HCT116 (cell line): Measurements from ENCODE around the gene DDRGK1. TPM values are rescaled to one million over a fixed set of nuclear protein-coding genes. Genes with fewer than 3 reads are reported as not detected.

Experiments
- ATAC-seq: fragments of 200-7000 bp; cut with Tn5 transposase; 2 replicates; pipeline ENCODE4 v1.9.1; 2020; ENCODE audit warnings: mild to moderate bottlenecking, moderate library complexity
- BruUV-seq: library from RNA; stranded (reverse); fragments of 400-500 nt; replicated peaks from 2 replicates; lab custom pipeline; 2021; lab: Mats Ljungman, UMichigan
- CTCF ChIA-PET: fragments of 300-600 bp; sonication (Branson Sonifier 250); formaldehyde crosslinking; loops from one replicate; lab custom pipeline; 2021; ENCODE audit warnings: antibody characterized with exemption; lab: Charles Lee
- POLR2A ChIA-PET: fragments of 300-600, 350-600 bp; sonication (Branson Sonifier 250); formaldehyde crosslinking; loops from one replicate; lab custom pipeline; 2021; ENCODE audit warnings: antibody characterized with exemption; lab: Charles Lee
- RAD21 ChIA-PET, 2 experiments: fragments of 300-600 bp; sonication (Branson Sonifier 250); formaldehyde crosslinking; loops; one replicate each; lab custom pipeline; 2023; ENCODE audit warnings: low total read pairs in 2 of 2; ENCODE audit not compliant: uncharacterized antibody in 2 of 2, unreplicated experiment in 2 of 2, low non-redundant PET in 1 of 2; lab: Charles Lee
- DNase-seq: peaks from one replicate; pipeline ENCODE4 v3.0.0-alpha.2; 2010; ENCODE audit warnings: low read depth, low spot score
- H2AFZ ChIP-seq: fragments of 200-600 bp; shearing (Covaris generic), sonication (generic); 2 replicates; pipeline ENCODE4 v1.6.1; 2017; ENCODE audit warnings: low read depth, mixed run types, mixed read lengths, antibody characterized with exemption, low read length; ENCODE audit not compliant: poor library complexity, severe bottlenecking
- H3K27ac ChIP-seq: 2 replicates; pipeline ENCODE4 v1.5.1; 2012; ENCODE audit warnings: low read depth, low read length
- H3K27me3 ChIP-seq: fragments of 200-600 bp; sonication (generic); 2 replicates; pipeline ENCODE4 v1.6.1; 2016; ENCODE audit warnings: mixed run types, low read length, mixed read lengths; ENCODE audit not compliant: insufficient read depth
- H3K36me3 ChIP-seq, 2 experiments: fragments of 200-500 bp in 1 of 2; fragments of 200-600 bp in 1 of 2; sonication (Bioruptor generic) in 1 of 2; sonication (generic) in 1 of 2; 2 replicates each; pipeline versions ENCODE4 v1.5.1 to v1.6.1; 2014 to 2016; ENCODE audit warnings: low read length in 2 of 2, inconsistent platforms in 1 of 2, mixed read lengths in 1 of 2, mixed run types in 1 of 2; ENCODE audit not compliant: insufficient read depth in 2 of 2, control insufficient read depth in 1 of 2
- H3K4me1 ChIP-seq, 2 experiments: fragments of 200-600 bp in 1 of 2; sonication (generic) in 1 of 2; 2 replicates each; pipeline versions ENCODE4 v1.5.1 to v1.6.1; 2012 to 2017; ENCODE audit warnings: low read length in 2 of 2, inconsistent platforms in 1 of 2, mild to moderate bottlenecking in 1 of 2, mixed read lengths in 1 of 2, mixed run types in 1 of 2, moderate library complexity in 1 of 2; ENCODE audit not compliant: insufficient read depth in 2 of 2, control insufficient read depth in 1 of 2
- H3K4me2 ChIP-seq: fragments of 200-600 bp; sonication (generic); 2 replicates; pipeline ENCODE4 v1.6.1; 2017; ENCODE audit warnings: mixed run types, low read length, mixed read lengths
- H3K4me3 ChIP-seq, 2 experiments: fragments of 200-600 bp in 1 of 2; sonication (generic) in 1 of 2; replicated peaks in 1 of 2; 2 replicates each; pipeline ENCODE4 v1.5.1; 2011 to 2016; ENCODE audit warnings: low read length in 2 of 2, control low read depth in 1 of 2, low read depth in 1 of 2, mild to moderate bottlenecking in 1 of 2, mixed read lengths in 1 of 2, mixed run types in 1 of 2
- H3K79me2 ChIP-seq: fragments of 200-600 bp; sonication (generic); 2 replicates; pipeline ENCODE4 v1.6.1; 2017; ENCODE audit warnings: mild to moderate bottlenecking, mixed run types, low read length, moderate library complexity, mixed read lengths; ENCODE audit not compliant: insufficient read depth
- H3K9ac ChIP-seq: fragments of 200-600 bp; sonication (generic); 2 replicates; pipeline ENCODE4 v1.6.1; 2016; ENCODE audit warnings: low read length, mixed read lengths
- H3K9me2 ChIP-seq: fragments of 200-600 bp; sonication (generic), shearing (Covaris generic); 2 replicates; pipeline ENCODE4 v1.6.1; 2017; ENCODE audit warnings: mixed run types, mild to moderate bottlenecking, moderate library complexity; ENCODE audit not compliant: insufficient read depth
- H3K9me3 ChIP-seq, 2 experiments: fragments of 200-500 bp in 1 of 2; fragments of 200-600 bp in 1 of 2; sonication (Bioruptor generic) in 1 of 2; sonication (generic) in 1 of 2; 2 replicates each; pipeline ENCODE4 v1.6.1; 2014 to 2017; ENCODE audit warnings: low read length in 2 of 2, mixed read lengths in 2 of 2, inconsistent platforms in 1 of 2, low read depth in 1 of 2, mild to moderate bottlenecking in 1 of 2, mixed run types in 1 of 2, moderate library complexity in 1 of 2; ENCODE audit not compliant: control insufficient read depth in 1 of 2, insufficient read depth in 1 of 2
- H4K20me1 ChIP-seq: fragments of 200-600 bp; sonication (generic), shearing (Covaris generic); 2 replicates; pipeline ENCODE4 v1.6.1; 2017; ENCODE audit warnings: mixed run types, mild to moderate bottlenecking, moderate library complexity; ENCODE audit not compliant: insufficient read depth
- CEBPB ChIP-seq: IDR thresholded peaks from 2 replicates; pipeline ENCODE4 v1.6.1; 2012; ENCODE audit warnings: low read depth
- EZH2 ChIP-seq: fragments of 200-600 bp; sonication (generic); IDR thresholded peaks from 2 replicates; pipeline ENCODE4 v1.6.1; 2017; ENCODE audit warnings: antibody characterized with exemption, mixed run types
- EZH2phosphoT487 ChIP-seq: fragments of 200-600 bp; IDR thresholded peaks from 2 replicates; pipeline ENCODE4 v1.6.1; 2018; ENCODE audit warnings: antibody characterized with exemption, borderline replicate concordance
- POLR2A ChIP-seq: IDR thresholded peaks from 2 replicates; pipeline ENCODE4 v1.7.0; 2011; ENCODE audit warnings: borderline replicate concordance; ENCODE audit not compliant: insufficient read depth, insufficient read length; ENCODE audit errors: extremely low read depth
- POLR2AphosphoS5 ChIP-seq: IDR thresholded peaks from 2 replicates; pipeline ENCODE4 v1.6.1; 2011; ENCODE audit warnings: mild to moderate bottlenecking, low read depth, low read length, moderate library complexity
- RAD21 ChIP-seq: IDR thresholded peaks from 2 replicates; pipeline ENCODE4 v1.6.1; 2012; ENCODE audit warnings: low read depth, mild to moderate bottlenecking
- TCF7L2 ChIP-seq: IDR thresholded peaks from 2 replicates; pipeline ENCODE4 v1.7.0; 2011; ENCODE audit warnings: borderline replicate concordance, inconsistent platforms; ENCODE audit not compliant: insufficient read depth, insufficient read length; ENCODE audit errors: extremely low read depth
- ZNF274 ChIP-seq: fragments of 200-500 bp; sonication (Bioruptor generic); IDR thresholded peaks from 2 replicates; pipeline ENCODE4 v1.6.1; 2014; ENCODE audit warnings: mild to moderate bottlenecking, low read depth, low read length, inconsistent platforms
- intact Hi-C: fragments of 100-400 bp; cut with micrococcal nuclease; formaldehyde crosslinking; loops from 2 replicates; pipeline ENCODE4 v1.10.0; 2022
- total RNA-seq: library from RNA; stranded (reverse); gene quantifications from one replicate; pipeline ENCODE4 v1.2.1, GENCODE V29; 2021; ENCODE audit not compliant: unreplicated experiment
- TF ChIP-seq, protein P1 (sequence below), 3 experiments: fragments of 200-600 bp in 1 of 3; sonication (generic) in 1 of 3; IDR thresholded peaks in 2 of 3; conservative IDR thresholded peaks in 1 of 3; 2 replicates each; pipeline ENCODE4 v1.5.1; 2012 to 2017; ENCODE audit warnings: low read depth in 2 of 3, low read length in 2 of 3, antibody characterized with exemption in 1 of 3, borderline replicate concordance in 1 of 3, control low read depth in 1 of 3, mild to moderate bottlenecking in 1 of 3, mixed read lengths in 1 of 3, mixed run types in 1 of 3, moderate library complexity in 1 of 3; ENCODE audit not compliant: insufficient read depth in 1 of 3
- TF ChIP-seq, protein P2 (sequence below): IDR thresholded peaks from 2 replicates; pipeline ENCODE4 v1.6.1; 2011; ENCODE audit warnings: mild to moderate bottlenecking, low read length, moderate library complexity; ENCODE audit not compliant: insufficient replicate concordance; ENCODE audit errors: extremely low read depth
- TF ChIP-seq, protein P3 (sequence below): IDR thresholded peaks from 2 replicates; pipeline ENCODE4 v1.6.1; 2012; ENCODE audit warnings: low read depth

DDRGK1 gene
- total RNA-seq, 1 experiment from 2014 or later: 45.8 TPM

DNA sequence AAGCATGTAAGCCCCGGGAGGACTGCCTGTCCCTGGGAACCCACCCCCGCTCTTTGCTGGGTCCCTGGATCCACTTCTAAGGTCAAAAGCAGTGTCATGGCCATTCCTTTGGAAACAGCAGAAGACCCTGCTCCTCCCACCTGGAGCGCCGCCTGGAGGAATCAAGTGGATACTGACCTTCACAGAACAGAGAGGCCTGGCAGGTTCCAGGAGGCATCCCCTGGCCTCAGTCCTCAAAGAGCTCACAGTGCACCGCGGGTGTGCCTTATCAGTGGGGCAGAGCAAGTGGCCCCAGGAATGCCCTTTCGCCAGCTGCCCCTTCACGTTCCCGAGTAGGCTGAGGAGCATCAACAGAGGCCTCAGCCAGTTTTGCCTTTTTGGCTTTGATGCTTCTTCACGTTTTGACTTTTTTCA lies 45.6 kb upstream of the DDRGK1 start:
- H3K9me2 ChIP-seq: no peaks in the 10 kb centered on the region
- no peak overlapping the region for H3K4me3 ChIP-seq
- peak; percentile 62 for TF ChIP-seq RAD21
- TF ChIP-seq EZH2: no peak
- TF ChIP-seq, protein P1, sequence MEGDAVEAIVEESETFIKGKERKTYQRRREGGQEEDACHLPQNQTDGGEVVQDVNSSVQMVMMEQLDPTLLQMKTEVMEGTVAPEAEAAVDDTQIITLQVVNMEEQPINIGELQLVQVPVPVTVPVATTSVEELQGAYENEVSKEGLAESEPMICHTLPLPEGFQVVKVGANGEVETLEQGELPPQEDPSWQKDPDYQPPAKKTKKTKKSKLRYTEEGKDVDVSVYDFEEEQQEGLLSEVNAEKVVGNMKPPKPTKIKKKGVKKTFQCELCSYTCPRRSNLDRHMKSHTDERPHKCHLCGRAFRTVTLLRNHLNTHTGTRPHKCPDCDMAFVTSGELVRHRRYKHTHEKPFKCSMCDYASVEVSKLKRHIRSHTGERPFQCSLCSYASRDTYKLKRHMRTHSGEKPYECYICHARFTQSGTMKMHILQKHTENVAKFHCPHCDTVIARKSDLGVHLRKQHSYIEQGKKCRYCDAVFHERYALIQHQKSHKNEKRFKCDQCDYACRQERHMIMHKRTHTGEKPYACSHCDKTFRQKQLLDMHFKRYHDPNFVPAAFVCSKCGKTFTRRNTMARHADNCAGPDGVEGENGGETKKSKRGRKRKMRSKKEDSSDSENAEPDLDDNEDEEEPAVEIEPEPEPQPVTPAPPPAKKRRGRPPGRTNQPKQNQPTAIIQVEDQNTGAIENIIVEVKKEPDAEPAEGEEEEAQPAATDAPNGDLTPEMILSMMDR (IDR thresholded peaks at IDR 0.05 in 2 of 3, conservative IDR thresholded peaks at IDR 0.05 in 1 of 3; ENCODE audit: borderline replicate concordance in 1 of 3, insufficient read depth in 1 of 3, low read depth in 2 of 3, low read length in 2 of 3): peak; percentile 63 to 73 (median 65); a peak in 5 of 6 replicates
- TF ChIP-seq, all 23 proteins: peak for 2
- ChIA-PET POLR2A (no interaction called here), CTCF (interaction anchor here (0.6 to 2.1 kb wide), 6 partner anchors 10 to 197 kb away, joined by 3 to 8 read pairs (median 4); no protein-coding TSS in a partner anchor), RAD21 (interaction anchor here (0.6 kb wide), 2 partner anchors 60 to 65 kb away, joined by 3 read pairs; no protein-coding TSS in a partner anchor)
- no peak overlapping the region for H3K4me2 ChIP-seq
- intact Hi-C loops: no loop called here
- no peaks in the 10 kb centered on the region for H3K36me3 ChIP-seq
- no peak overlapping the region for H3K9ac ChIP-seq
- ATAC-seq: peak; percentile 94
- H3K9me3 ChIP-seq: no peaks in the 10 kb centered on the region
- H2AFZ ChIP-seq: no peak overlapping the region
- H4K20me1 ChIP-seq: no peaks in the 10 kb centered on the region
- no peaks in the 10 kb centered on the region for H3K79me2 ChIP-seq
- no peaks in the 10 kb centered on the region for H3K27me3 ChIP-seq
- no TSS peak for BruUV-seq
- DNase-seq: no peak
- H3K27ac ChIP-seq: no peak overlapping the region
- H3K4me1 ChIP-seq: no peaks in the 10 kb centered on the region; a peak in 1 of 4 replicates

DNA sequence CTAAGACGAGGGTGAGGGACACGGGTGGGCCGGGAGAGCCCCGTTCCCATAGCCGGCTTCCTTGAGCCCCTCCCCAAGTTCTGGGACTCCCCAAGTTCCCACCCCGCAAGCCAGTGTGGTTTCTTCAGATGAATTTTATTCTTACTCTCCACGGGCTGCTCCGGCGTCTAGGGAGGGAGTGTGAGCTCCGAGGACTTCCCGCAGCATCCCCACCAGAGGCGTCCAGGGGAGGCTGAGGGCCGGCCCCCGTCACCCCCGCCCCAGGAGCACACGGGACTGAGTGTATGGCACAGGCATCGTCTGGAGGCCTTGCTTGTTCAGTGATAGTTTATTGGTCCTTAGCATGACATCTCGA lies 44.5 kb upstream of the DDRGK1 start:
- Histone ChIP-seq H3K27me3 (no peaks in the 10 kb centered on the region), H4K20me1 (no peaks in the 10 kb centered on the region), H3K9me2 (no peaks in the 10 kb centered on the region), H3K36me3 (no peaks in the 10 kb centered on the region), H2AFZ (no peak overlapping the region), H3K4me3 (no peak overlapping the region), H3K4me1 (no peaks in the 10 kb centered on the region; a peak in 1 of 4 replicates), H3K27ac (no peak overlapping the region), H3K4me2 (no peak overlapping the region), H3K79me2 (no peaks in the 10 kb centered on the region), H3K9ac (no peak overlapping the region), H3K9me3 (no peaks in the 10 kb centered on the region)
- no peak for DNase-seq
- intact Hi-C loops: no loop called here
- ATAC-seq: no peak
- CTCF ChIA-PET: interaction anchor here (2.1 kb wide), 1 partner anchor 195 kb away, joined by 8 read pairs; no protein-coding TSS in a partner anchor
- POLR2A ChIA-PET: no interaction called here
- BruUV-seq: no TSS peak
- RAD21 ChIA-PET: no interaction called here
- TF ChIP-seq TCF7L2 (no peak), ZNF274 (no peak), POLR2A (no peak), RAD21 (no peak), CEBPB (no peak), EZH2phosphoT487 (no peak), EZH2 (no peak), POLR2AphosphoS5 (no peak)
- TF ChIP-seq, protein P2, sequence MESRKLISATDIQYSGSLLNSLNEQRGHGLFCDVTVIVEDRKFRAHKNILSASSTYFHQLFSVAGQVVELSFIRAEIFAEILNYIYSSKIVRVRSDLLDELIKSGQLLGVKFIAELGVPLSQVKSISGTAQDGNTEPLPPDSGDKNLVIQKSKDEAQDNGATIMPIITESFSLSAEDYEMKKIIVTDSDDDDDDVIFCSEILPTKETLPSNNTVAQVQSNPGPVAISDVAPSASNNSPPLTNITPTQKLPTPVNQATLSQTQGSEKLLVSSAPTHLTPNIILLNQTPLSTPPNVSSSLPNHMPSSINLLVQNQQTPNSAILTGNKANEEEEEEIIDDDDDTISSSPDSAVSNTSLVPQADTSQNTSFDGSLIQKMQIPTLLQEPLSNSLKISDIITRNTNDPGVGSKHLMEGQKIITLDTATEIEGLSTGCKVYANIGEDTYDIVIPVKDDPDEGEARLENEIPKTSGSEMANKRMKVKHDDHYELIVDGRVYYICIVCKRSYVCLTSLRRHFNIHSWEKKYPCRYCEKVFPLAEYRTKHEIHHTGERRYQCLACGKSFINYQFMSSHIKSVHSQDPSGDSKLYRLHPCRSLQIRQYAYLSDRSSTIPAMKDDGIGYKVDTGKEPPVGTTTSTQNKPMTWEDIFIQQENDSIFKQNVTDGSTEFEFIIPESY: no peak
- TF ChIP-seq, protein P3, sequence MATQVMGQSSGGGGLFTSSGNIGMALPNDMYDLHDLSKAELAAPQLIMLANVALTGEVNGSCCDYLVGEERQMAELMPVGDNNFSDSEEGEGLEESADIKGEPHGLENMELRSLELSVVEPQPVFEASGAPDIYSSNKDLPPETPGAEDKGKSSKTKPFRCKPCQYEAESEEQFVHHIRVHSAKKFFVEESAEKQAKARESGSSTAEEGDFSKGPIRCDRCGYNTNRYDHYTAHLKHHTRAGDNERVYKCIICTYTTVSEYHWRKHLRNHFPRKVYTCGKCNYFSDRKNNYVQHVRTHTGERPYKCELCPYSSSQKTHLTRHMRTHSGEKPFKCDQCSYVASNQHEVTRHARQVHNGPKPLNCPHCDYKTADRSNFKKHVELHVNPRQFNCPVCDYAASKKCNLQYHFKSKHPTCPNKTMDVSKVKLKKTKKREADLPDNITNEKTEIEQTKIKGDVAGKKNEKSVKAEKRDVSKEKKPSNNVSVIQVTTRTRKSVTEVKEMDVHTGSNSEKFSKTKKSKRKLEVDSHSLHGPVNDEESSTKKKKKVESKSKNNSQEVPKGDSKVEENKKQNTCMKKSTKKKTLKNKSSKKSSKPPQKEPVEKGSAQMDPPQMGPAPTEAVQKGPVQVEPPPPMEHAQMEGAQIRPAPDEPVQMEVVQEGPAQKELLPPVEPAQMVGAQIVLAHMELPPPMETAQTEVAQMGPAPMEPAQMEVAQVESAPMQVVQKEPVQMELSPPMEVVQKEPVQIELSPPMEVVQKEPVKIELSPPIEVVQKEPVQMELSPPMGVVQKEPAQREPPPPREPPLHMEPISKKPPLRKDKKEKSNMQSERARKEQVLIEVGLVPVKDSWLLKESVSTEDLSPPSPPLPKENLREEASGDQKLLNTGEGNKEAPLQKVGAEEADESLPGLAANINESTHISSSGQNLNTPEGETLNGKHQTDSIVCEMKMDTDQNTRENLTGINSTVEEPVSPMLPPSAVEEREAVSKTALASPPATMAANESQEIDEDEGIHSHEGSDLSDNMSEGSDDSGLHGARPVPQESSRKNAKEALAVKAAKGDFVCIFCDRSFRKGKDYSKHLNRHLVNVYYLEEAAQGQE: no peak
